ENCODE measurements around the gene STEAP3. TPM values are rescaled to one million over a fixed set of nuclear protein-coding genes. Genes with fewer than 3 reads are reported as not detected.

Gene STEAP3
- total RNA-seq, 1 experiment from 2014 or later, result 30.5 TPM

DNA sequence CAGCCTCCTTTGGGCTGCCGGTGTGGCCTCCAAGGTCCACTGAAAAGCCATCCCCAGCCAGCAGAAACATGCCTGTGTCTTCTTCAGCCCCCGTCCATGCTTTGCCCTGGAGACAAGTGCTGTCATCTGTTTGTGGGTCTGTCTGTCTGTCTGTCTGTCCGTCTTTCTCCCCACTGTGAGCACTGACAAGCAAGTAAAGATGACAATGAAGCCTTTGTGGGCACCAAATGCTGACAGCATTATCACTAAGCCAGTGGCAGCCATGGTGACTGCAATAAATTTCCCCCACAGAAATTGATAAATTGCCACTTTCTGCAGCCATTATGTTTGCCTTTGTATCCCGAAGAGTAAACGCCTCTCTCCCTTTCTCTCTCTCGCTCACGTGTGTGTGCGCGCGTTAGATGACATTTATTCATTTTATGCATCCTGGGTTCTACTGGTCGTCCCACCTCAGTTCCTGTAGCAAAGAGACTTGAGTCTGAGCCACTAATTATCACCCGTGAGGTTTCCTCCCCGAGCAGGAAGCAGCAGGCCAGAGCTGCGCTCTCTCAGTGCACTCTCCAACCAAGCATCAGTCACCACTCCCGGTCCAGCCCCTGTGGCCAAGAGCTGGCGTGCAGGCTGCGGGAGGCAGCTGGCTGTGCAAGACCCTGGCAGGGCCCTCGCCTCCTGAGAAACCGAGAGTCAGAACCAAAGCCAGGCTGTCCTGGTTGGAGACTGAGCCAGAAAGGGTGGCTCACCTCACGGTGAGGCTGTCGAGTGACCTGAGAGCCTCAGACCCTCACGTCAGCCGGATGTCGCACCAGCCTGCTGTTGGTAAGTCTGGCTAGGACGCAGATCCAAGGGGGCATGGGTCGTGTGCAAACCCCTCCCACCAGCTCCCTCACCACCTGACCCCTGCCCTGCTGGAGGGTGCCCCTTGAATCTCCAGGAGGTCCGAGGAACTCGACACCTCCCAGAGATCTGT, 6.9 kb downstream of the STEAP3 start:
- CTCF ChIA-PET, result no interaction called here
- Mint-ChIP-seq H3K4me3 (ENCODE audit: low read depth, unreplicated experiment) (no peak overlapping the region), H3K9me3 (ENCODE audit: low read depth, unreplicated experiment) (no peaks in the 10 kb centered on the region), H3K27me3 (ENCODE audit: unreplicated experiment) (no peaks in the 10 kb centered on the region), H3K4me1 (ENCODE audit: low read depth, unreplicated experiment) (peaks cover 32% of the 10 kb centered on the region), H3K27ac (ENCODE audit: unreplicated experiment) (no peak overlapping the region), H3K36me3 (ENCODE audit: insufficient read depth, unreplicated experiment) (peaks cover 9% of the 10 kb centered on the region)
- BruUV-seq (replicated peaks), result no TSS peak
- no peak for DNase-seq
- TF ChIP-seq, protein P1, sequence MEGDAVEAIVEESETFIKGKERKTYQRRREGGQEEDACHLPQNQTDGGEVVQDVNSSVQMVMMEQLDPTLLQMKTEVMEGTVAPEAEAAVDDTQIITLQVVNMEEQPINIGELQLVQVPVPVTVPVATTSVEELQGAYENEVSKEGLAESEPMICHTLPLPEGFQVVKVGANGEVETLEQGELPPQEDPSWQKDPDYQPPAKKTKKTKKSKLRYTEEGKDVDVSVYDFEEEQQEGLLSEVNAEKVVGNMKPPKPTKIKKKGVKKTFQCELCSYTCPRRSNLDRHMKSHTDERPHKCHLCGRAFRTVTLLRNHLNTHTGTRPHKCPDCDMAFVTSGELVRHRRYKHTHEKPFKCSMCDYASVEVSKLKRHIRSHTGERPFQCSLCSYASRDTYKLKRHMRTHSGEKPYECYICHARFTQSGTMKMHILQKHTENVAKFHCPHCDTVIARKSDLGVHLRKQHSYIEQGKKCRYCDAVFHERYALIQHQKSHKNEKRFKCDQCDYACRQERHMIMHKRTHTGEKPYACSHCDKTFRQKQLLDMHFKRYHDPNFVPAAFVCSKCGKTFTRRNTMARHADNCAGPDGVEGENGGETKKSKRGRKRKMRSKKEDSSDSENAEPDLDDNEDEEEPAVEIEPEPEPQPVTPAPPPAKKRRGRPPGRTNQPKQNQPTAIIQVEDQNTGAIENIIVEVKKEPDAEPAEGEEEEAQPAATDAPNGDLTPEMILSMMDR (IDR thresholded peaks at IDR 0.05; ENCODE audit: unreplicated experiment), result no peak
- intact Hi-C loops (cut with micrococcal nuclease; ENCODE audit: unreplicated experiment), result no loop called here

DNA sequence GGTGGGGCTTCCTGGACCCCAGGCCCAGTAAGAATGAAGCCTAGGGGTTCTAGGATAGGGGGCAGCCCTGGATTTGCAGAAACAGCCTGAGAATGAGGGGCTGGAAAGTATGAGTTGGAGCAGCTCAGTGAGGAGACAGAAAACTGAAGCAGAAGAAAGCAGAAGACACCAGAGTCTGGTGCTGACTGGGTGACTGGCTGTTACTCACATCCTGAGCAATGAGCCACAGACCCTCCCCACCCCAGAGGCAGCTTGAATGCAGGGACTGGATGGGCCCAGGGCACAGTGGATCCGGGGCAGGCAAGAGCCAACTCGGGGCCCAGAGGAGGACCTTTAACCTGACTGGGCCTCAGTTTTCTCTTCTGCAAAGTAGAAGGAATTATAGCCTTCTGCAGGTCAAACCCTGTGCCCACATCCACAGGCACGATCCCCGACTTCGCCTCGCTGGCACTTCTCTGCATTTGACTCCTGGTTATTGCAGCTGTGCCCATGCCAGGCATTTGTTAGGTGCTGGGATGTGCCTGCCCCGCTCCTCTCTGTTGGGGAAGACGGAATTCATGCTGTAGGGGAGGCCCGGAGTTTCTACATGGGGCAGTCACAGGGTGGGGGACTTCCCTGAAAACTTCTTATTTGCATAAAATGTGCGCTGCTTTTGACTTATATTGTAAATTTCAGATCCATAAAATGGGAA, 8.5 kb downstream of the STEAP3 start:
- Mint-ChIP-seq H3K27me3 (ENCODE audit: unreplicated experiment) (no peaks in the 10 kb centered on the region), H3K36me3 (ENCODE audit: insufficient read depth, unreplicated experiment) (peaks cover 9% of the 10 kb centered on the region), H3K4me1 (ENCODE audit: low read depth, unreplicated experiment) (peaks cover 32% of the 10 kb centered on the region), H3K9me3 (ENCODE audit: low read depth, unreplicated experiment) (no peaks in the 10 kb centered on the region), H3K4me3 (ENCODE audit: low read depth, unreplicated experiment) (no peak overlapping the region), H3K27ac (ENCODE audit: unreplicated experiment) (no peak overlapping the region)
- intact Hi-C loops (cut with micrococcal nuclease; ENCODE audit: unreplicated experiment), result no loop called here
- CTCF ChIA-PET, result no interaction called here
- TF ChIP-seq, protein P1 (IDR thresholded peaks at IDR 0.05; ENCODE audit: unreplicated experiment), result no peak
- no peak for DNase-seq
- no TSS peak for BruUV-seq (replicated peaks)

GRCh38 chr2:119232666-119232993, 9.0 kb downstream of the STEAP3 start:
- Mint-ChIP-seq H3K27ac (ENCODE audit: unreplicated experiment) (no peak overlapping the region), H3K9me3 (ENCODE audit: low read depth, unreplicated experiment) (no peaks in the 10 kb centered on the region), H3K4me3 (ENCODE audit: low read depth, unreplicated experiment) (no peak overlapping the region), H3K4me1 (ENCODE audit: low read depth, unreplicated experiment) (peaks cover 32% of the 10 kb centered on the region), H3K27me3 (ENCODE audit: unreplicated experiment) (no peaks in the 10 kb centered on the region), H3K36me3 (ENCODE audit: insufficient read depth, unreplicated experiment) (peaks cover 9% of the 10 kb centered on the region)
- CTCF ChIA-PET, result no interaction called here
- intact Hi-C loops (cut with micrococcal nuclease; ENCODE audit: unreplicated experiment), result no loop called here
- TF ChIP-seq, protein P1 (IDR thresholded peaks at IDR 0.05; ENCODE audit: unreplicated experiment), result no peak
- no peak for DNase-seq
- BruUV-seq (replicated peaks), result no TSS peak

- Mint-ChIP-seq H3K4me3 (ENCODE audit: low read depth, unreplicated experiment) (no peak overlapping the region), H3K4me1 (ENCODE audit: low read depth, unreplicated experiment) (peaks cover 32% of the 10 kb centered on the region), H3K9me3 (ENCODE audit: low read depth, unreplicated experiment) (no peaks in the 10 kb centered on the region), H3K27ac (ENCODE audit: unreplicated experiment) (no peak overlapping the region), H3K27me3 (ENCODE audit: unreplicated experiment) (no peaks in the 10 kb centered on the region), H3K36me3 (ENCODE audit: insufficient read depth, unreplicated experiment) (peaks cover 13% of the 10 kb centered on the region)
- CTCF ChIA-PET, result no interaction called here
- no TSS peak for BruUV-seq (replicated peaks)
- peak; percentile 21 for DNase-seq
- TF ChIP-seq, protein P1 (IDR thresholded peaks at IDR 0.05; ENCODE audit: unreplicated experiment), result no peak
- intact Hi-C loops (cut with micrococcal nuclease; ENCODE audit: unreplicated experiment), result no loop called here
These were observed 9.8 kb downstream of the STEAP3 start for GRCh38 chr2:119233326-119234020.

Measured in Calu3 (cell line).